Stomach (tissue), 4 donors: ENCODE results near the gene ABCD2.

Source experiments
- EP300 ChIP-seq: sonication (generic); formaldehyde crosslinking; IDR thresholded peaks from one replicate; pipeline ENCODE4 v1.6.1; 2017; ENCODE audit warnings: antibody characterized with exemption
- POLR2A ChIP-seq, 4 donors: fragments of 450-650 bp; IDR thresholded peaks; one replicate each; pipeline ENCODE4 v1.6.1; 2016; ENCODE audit warnings: antibody characterized with exemption in 4 of 4, control low read depth in 2 of 4, mild to moderate bottlenecking in 1 of 4, moderate library complexity in 1 of 4
- TF ChIP-seq, protein P1 (sequence below), 7 experiments: fragments of 450-650 bp in 4 of 7; fragments of 200-600 bp in 3 of 7; sonication (generic) in 3 of 7; IDR thresholded peaks; one replicate each; pipeline ENCODE4 v1.5.1; 2016 to 2019; ENCODE audit warnings: antibody characterized with exemption in 7 of 7, control low read depth in 2 of 7, mild to moderate bottlenecking in 1 of 7

DNA sequence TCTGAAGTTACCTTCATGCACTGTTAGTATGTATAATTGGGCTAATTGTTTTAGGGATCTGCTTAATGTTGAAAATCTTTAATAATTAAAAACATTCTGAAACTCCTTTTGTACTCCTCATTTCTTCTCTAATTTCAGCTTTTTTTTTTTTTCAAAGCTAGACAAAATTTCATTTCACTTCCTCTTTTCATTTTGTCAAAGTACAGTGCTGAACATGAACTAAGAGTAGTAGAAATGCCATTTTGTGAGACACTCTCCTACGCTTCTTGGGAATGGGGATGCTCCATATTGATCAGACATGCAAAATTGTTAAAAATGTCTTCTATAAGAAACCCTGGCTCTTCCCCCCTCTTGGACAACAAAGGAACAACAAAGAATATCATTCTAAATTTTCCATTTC lies 1.7 kb downstream of the ABCD2 start:
- TF ChIP-seq, protein P1, sequence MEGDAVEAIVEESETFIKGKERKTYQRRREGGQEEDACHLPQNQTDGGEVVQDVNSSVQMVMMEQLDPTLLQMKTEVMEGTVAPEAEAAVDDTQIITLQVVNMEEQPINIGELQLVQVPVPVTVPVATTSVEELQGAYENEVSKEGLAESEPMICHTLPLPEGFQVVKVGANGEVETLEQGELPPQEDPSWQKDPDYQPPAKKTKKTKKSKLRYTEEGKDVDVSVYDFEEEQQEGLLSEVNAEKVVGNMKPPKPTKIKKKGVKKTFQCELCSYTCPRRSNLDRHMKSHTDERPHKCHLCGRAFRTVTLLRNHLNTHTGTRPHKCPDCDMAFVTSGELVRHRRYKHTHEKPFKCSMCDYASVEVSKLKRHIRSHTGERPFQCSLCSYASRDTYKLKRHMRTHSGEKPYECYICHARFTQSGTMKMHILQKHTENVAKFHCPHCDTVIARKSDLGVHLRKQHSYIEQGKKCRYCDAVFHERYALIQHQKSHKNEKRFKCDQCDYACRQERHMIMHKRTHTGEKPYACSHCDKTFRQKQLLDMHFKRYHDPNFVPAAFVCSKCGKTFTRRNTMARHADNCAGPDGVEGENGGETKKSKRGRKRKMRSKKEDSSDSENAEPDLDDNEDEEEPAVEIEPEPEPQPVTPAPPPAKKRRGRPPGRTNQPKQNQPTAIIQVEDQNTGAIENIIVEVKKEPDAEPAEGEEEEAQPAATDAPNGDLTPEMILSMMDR (IDR thresholded peaks at IDR 0.05): no peak
- TF ChIP-seq POLR2A (IDR thresholded peaks at IDR 0.05) (no peak), EP300 (no peak)
